ENCODE measurements around the gene SNX32. TPM values are rescaled to one million over a fixed set of nuclear protein-coding genes. Genes with fewer than 3 reads are reported as not detected.
"Not testable (repeated sequence)": the region's sequence is repeated elsewhere in the genome, so short reads cannot be mapped to it uniquely, and the experiment has no call there.

The SNX32 gene
- polyA plus RNA-seq, 1 donor (not counting 4 experiments of a cell fraction or from before 2014, with no cell fraction given) = 0.12 TPM

- Histone ChIP-seq H3K27me3 (ENCODE audit: control insufficient read depth, extremely low read depth, insufficient read depth, low read length) (peaks cover 4% of the 10 kb centered on the region), H3K79me2 (ENCODE audit: control insufficient read depth, insufficient read depth, low read length) (no peaks in the 10 kb centered on the region), H3K9me1 (ENCODE audit: control insufficient read depth, extremely low read depth, insufficient read depth, low read length) (no peaks in the 10 kb centered on the region), H2AFZ (ENCODE audit: control insufficient read depth, low read length) (no peak overlapping the region), H3K9me3 (ENCODE audit: control insufficient read depth, low read depth, low read length) (no peaks in the 10 kb centered on the region), H4K20me1 (ENCODE audit: control insufficient read depth, extremely low read depth, insufficient read depth, low read length) (no peaks in the 10 kb centered on the region), H3K4me3 (ENCODE audit: control insufficient read depth in 2 of 3, extremely low read depth in 1 of 3, insufficient read depth in 2 of 3, low read depth in 1 of 3, low read length in 3 of 3) (no peak overlapping the region), H3K4me2 (ENCODE audit: control insufficient read depth, extremely low read depth, insufficient read depth, low read depth, low read length) (no peak overlapping the region), H3K9ac (ENCODE audit: control insufficient read depth, extremely low read depth, insufficient read depth, low read length) (no peak overlapping the region), H3K36me3 (ENCODE audit: control insufficient read depth in 2 of 2, extremely low read depth in 1 of 2, insufficient read depth in 2 of 2, low read length in 2 of 2) (no peaks in the 10 kb centered on the region), H3K27ac (ENCODE audit: control insufficient read depth, insufficient read depth, low read length) (no peak overlapping the region), H3K4me1 (ENCODE audit: control insufficient read depth, extremely low read depth, insufficient read depth, low read length) (no peaks in the 10 kb centered on the region)
- DNase-seq (ENCODE audit: low read depth, low spot score) = no peak
- dilution Hi-C loops (cut with MboI; ENCODE audit: extremely low pct_ligation_motif_present, low sequenced_read_pairs) = no loop called here
- FAIRE-seq = no peak
- TF ChIP-seq CTCF (optimal IDR thresholded peaks at IDR 0.05 in 1 of 3, IDR thresholded peaks at IDR 0.05 in 1 of 3, conservative IDR thresholded peaks at IDR 0.05 in 1 of 3; ENCODE audit: extremely low read depth in 1 of 3, insufficient read depth in 2 of 3, low read length in 3 of 3) (no peak), EZH2 (IDR thresholded peaks at IDR 0.05; ENCODE audit: low read length) (no peak)
These were observed 6.6 kb upstream of the SNX32 start for GRCh38 chr11:65826984-65827735.

- Histone ChIP-seq H4K20me1 (ENCODE audit: control insufficient read depth, extremely low read depth, insufficient read depth, low read length) (no peaks in the 10 kb centered on the region), H3K4me1 (ENCODE audit: control insufficient read depth, extremely low read depth, insufficient read depth, low read length) (peaks cover 6% of the 10 kb centered on the region), H3K79me2 (ENCODE audit: control insufficient read depth, insufficient read depth, low read length) (no peaks in the 10 kb centered on the region), H3K9me1 (ENCODE audit: control insufficient read depth, extremely low read depth, insufficient read depth, low read length) (no peaks in the 10 kb centered on the region), H3K27ac (ENCODE audit: control insufficient read depth, insufficient read depth, low read length) (no peak overlapping the region), H3K9me3 (ENCODE audit: control insufficient read depth, low read depth, low read length) (no peaks in the 10 kb centered on the region), H2AFZ (ENCODE audit: control insufficient read depth, low read length) (no peak overlapping the region), H3K36me3 (ENCODE audit: control insufficient read depth in 2 of 2, extremely low read depth in 1 of 2, insufficient read depth in 2 of 2, low read length in 2 of 2) (no peaks in the 10 kb centered on the region), H3K9ac (ENCODE audit: control insufficient read depth, extremely low read depth, insufficient read depth, low read length) (no peak overlapping the region), H3K4me3 (ENCODE audit: control insufficient read depth in 2 of 3, extremely low read depth in 1 of 3, insufficient read depth in 2 of 3, low read depth in 1 of 3, low read length in 3 of 3) (no peak overlapping the region), H3K27me3 (ENCODE audit: control insufficient read depth, extremely low read depth, insufficient read depth, low read length) (peaks cover 18% of the 10 kb centered on the region), H3K4me2 (ENCODE audit: control insufficient read depth, extremely low read depth, insufficient read depth, low read depth, low read length) (no peak overlapping the region)
- DNase-seq (ENCODE audit: low read depth, low spot score) (no peak), FAIRE-seq (no peak)
- dilution Hi-C loops (cut with MboI; ENCODE audit: extremely low pct_ligation_motif_present, low sequenced_read_pairs) = no loop called here
- TF ChIP-seq CTCF (optimal IDR thresholded peaks at IDR 0.05 in 1 of 3, IDR thresholded peaks at IDR 0.05 in 1 of 3, conservative IDR thresholded peaks at IDR 0.05 in 1 of 3; ENCODE audit: extremely low read depth in 1 of 3, insufficient read depth in 2 of 3, low read length in 3 of 3) = no peak
- no peak for TF ChIP-seq EZH2 (IDR thresholded peaks at IDR 0.05; ENCODE audit: low read length)
These were observed 4.3 kb upstream of the SNX32 start for GRCh38 chr11:65829459-65829858.

- FAIRE-seq; dilution Hi-C loops (cut with MboI; ENCODE audit: extremely low pct_ligation_motif_present, low sequenced_read_pairs): not testable (repeated sequence)
- peaks cover 18% of the 10 kb centered on the region for H3K27me3 ChIP-seq (ENCODE audit: control insufficient read depth, extremely low read depth, insufficient read depth, low read length)
These were observed 1.5 kb upstream of the SNX32 start for GRCh38 chr11:65832231-65832630.

More at GRCh38 chr11:65832231-65832630, 1.5 kb upstream of the SNX32 start:
- H3K27ac ChIP-seq (ENCODE audit: control insufficient read depth, insufficient read depth, low read length); H3K9me3 ChIP-seq (ENCODE audit: control insufficient read depth, low read depth, low read length); H3K79me2 ChIP-seq (ENCODE audit: control insufficient read depth, insufficient read depth, low read length); DNase-seq (ENCODE audit: low read depth, low spot score); H4K20me1 ChIP-seq (ENCODE audit: control insufficient read depth, extremely low read depth, insufficient read depth, low read length); H3K36me3 ChIP-seq (ENCODE audit: control insufficient read depth in 2 of 2, extremely low read depth in 1 of 2, insufficient read depth in 2 of 2, low read length in 2 of 2); H3K4me3 ChIP-seq (ENCODE audit: control insufficient read depth in 2 of 3, extremely low read depth in 1 of 3, insufficient read depth in 2 of 3, low read depth in 1 of 3, low read length in 3 of 3); H3K9me1 ChIP-seq (ENCODE audit: control insufficient read depth, extremely low read depth, insufficient read depth, low read length); H3K4me2 ChIP-seq (ENCODE audit: control insufficient read depth, extremely low read depth, insufficient read depth, low read depth, low read length); H2AFZ ChIP-seq (ENCODE audit: control insufficient read depth, low read length); H3K9ac ChIP-seq (ENCODE audit: control insufficient read depth, extremely low read depth, insufficient read depth, low read length): not testable (repeated sequence)
- H3K4me1 ChIP-seq (ENCODE audit: control insufficient read depth, extremely low read depth, insufficient read depth, low read length) = peaks cover 11% of the 10 kb centered on the region

Data from keratinocyte (primary cell).